Calu3 (cell line): ENCODE measurements around the gene GTF2IRD1. TPM values are rescaled to one million over a fixed set of nuclear protein-coding genes. Genes with fewer than 3 reads are reported as not detected.
"Not testable (repeated sequence)": the region's sequence is repeated elsewhere in the genome, so short reads cannot be mapped to it uniquely, and the experiment has no call there.

Experiments
- BruUV-seq: library from RNA; stranded (reverse); fragments of 400-500 nt; replicated peaks from 2 replicates; lab custom pipeline; 2021; lab: Mats Ljungman, UMichigan
- CTCF ChIA-PET: fragments of 300-600 bp; sonication (Branson Sonifier 250); formaldehyde crosslinking; loops from one replicate; lab custom pipeline; 2022; ENCODE audit warnings: antibody characterized with exemption; lab: Charles Lee
- DNase-seq: peaks from one replicate; pipeline ENCODE4 v3.0.0; 2022
- H3K27ac Mint-ChIP-seq: one replicate; pipeline ENCODE4 v1.8.0; 2022; ENCODE audit warnings: mixed read lengths; ENCODE audit not compliant: unreplicated experiment
- H3K27me3 Mint-ChIP-seq: one replicate; pipeline ENCODE4 v1.8.0; 2022; ENCODE audit warnings: mixed read lengths; ENCODE audit not compliant: unreplicated experiment
- H3K36me3 Mint-ChIP-seq: one replicate; pipeline ENCODE4 v1.8.0; 2022; ENCODE audit warnings: mild to moderate bottlenecking, moderate library complexity, mixed read lengths; ENCODE audit not compliant: insufficient read depth, unreplicated experiment
- H3K4me1 Mint-ChIP-seq: one replicate; pipeline ENCODE4 v1.8.0; 2022; ENCODE audit warnings: mild to moderate bottlenecking, low read depth, mixed read lengths; ENCODE audit not compliant: unreplicated experiment
- H3K4me3 Mint-ChIP-seq: one replicate; pipeline ENCODE4 v1.8.0; 2022; ENCODE audit warnings: mild to moderate bottlenecking, low read depth, moderate library complexity, mixed read lengths; ENCODE audit not compliant: unreplicated experiment
- H3K9me3 Mint-ChIP-seq: one replicate; pipeline ENCODE4 v1.8.0; 2022; ENCODE audit warnings: low read depth, mixed read lengths; ENCODE audit not compliant: unreplicated experiment
- CTCF ChIP-seq: fragments of 200-600 bp; IDR thresholded peaks from one replicate; pipeline ENCODE4 v1.8.0; 2022; ENCODE audit warnings: antibody characterized with exemption; ENCODE audit not compliant: unreplicated experiment
- intact Hi-C: fragments of 100-400 bp; cut with micrococcal nuclease; formaldehyde crosslinking; loops from one replicate; pipeline ENCODE4 v1.10.0; 2022; ENCODE audit not compliant: unreplicated experiment
- total RNA-seq: library from RNA; stranded (reverse); gene quantifications from 2 replicates; pipeline ENCODE4 v1.2.3, GENCODE V29; 2022

GTF2IRD1 gene
- total RNA-seq, 1 experiment from 2014 or later, result 29.2 TPM

DNA sequence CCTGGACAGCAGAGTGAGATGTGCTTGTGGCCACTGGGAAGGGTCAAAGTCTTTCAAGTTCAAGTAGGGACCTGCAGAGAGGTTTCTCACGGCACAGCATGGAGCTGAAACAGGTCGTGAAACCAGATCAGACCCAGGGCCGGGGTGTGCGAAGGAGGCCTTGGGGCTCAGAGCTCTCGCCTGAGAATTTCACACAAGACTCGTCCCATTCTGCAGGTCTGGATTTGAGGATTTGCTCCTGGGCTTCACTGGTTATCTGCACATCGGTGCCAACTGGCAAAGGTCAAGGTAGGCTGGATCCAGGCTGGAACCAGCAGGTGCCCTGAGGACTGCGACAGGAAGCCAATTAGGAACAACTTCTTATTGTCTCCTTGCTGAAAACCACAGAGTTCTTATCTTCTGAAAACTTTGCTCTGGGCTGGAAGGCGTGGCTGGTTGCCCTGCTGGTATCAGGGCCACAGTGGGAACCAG lies 179.8 kb downstream of the GTF2IRD1 start:
- Mint-ChIP-seq H3K27me3 (no peaks in the 10 kb centered on the region), H3K4me3 (no peak overlapping the region), H3K4me1 (no peaks in the 10 kb centered on the region), H3K27ac (no peak overlapping the region), H3K36me3 (peaks cover 10% of the 10 kb centered on the region), H3K9me3 (no peaks in the 10 kb centered on the region)
- CTCF ChIA-PET, result interaction anchor here (0.7 kb wide), 1 partner anchor 46 kb away, joined by 3 read pairs; no protein-coding TSS in a partner anchor
- peak; percentile 18 for DNase-seq
- BruUV-seq, result no TSS peak
- no peak for TF ChIP-seq CTCF
- intact Hi-C loops, result no loop called here

DNA sequence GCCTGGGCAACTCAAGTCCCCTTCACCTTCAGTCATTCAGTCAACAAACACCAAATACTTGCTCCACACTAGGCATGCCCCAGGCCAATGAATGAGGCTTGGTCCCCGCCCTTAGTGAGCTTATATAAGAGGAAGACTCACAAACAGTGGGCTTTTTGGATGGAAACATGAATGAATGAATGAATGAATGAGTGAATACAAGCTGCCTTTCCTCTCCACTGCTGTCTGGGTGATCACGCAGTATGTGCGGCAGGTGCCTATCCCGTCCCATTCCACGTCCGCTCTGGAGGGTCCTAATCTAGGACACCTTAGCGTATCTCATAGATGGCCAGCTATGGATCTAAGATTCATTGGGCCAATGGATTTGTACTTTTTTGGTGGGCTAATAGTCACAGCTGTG lies 184.0 kb downstream of the GTF2IRD1 start:
- H3K9me3 Mint-ChIP-seq, result no peaks in the 10 kb centered on the region
- H3K4me3 Mint-ChIP-seq, result no peak overlapping the region
- no peak for TF ChIP-seq CTCF
- BruUV-seq, result no TSS peak
- CTCF ChIA-PET, result no interaction called here
- H3K4me1 Mint-ChIP-seq, result no peaks in the 10 kb centered on the region
- intact Hi-C loops, result no loop called here
- H3K27me3 Mint-ChIP-seq, result no peaks in the 10 kb centered on the region
- no peak for DNase-seq
- H3K27ac Mint-ChIP-seq, result no peak overlapping the region
- peaks cover 10% of the 10 kb centered on the region for H3K36me3 Mint-ChIP-seq

DNA sequence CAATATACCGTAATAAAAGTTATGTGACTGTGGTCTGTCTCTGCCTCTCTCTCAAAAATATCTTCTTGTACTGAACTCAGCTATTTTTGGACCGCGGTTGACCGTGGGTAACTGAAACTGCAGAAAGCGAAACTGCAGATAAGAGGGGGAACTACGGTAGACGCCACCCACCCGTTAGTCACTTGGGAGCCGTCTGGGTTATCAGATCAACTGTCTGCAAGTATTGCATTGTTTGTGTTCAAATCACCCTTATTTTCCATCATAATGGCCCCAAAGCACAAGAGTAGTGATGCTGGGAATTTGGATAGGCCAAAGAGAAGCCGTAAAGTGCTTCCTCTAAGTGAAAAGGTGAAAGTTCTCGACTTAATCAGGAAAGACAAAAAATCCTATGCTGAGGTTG lies 196.3 kb downstream of the GTF2IRD1 start:
- Mint-ChIP-seq H3K4me3 (peak overlapping the region; percentile 37), H3K4me1 (peaks cover 12% of the 10 kb centered on the region)
- H3K9me3 Mint-ChIP-seq, intact Hi-C loops, H3K27me3 Mint-ChIP-seq, H3K27ac Mint-ChIP-seq, H3K36me3 Mint-ChIP-seq, BruUV-seq: not testable (repeated sequence)
- peak; percentile 31 for DNase-seq
- CTCF ChIA-PET, result interaction anchor here (0.8 kb wide), 1 partner anchor 75 kb away, joined by 3 read pairs; no protein-coding TSS in a partner anchor

DNA sequence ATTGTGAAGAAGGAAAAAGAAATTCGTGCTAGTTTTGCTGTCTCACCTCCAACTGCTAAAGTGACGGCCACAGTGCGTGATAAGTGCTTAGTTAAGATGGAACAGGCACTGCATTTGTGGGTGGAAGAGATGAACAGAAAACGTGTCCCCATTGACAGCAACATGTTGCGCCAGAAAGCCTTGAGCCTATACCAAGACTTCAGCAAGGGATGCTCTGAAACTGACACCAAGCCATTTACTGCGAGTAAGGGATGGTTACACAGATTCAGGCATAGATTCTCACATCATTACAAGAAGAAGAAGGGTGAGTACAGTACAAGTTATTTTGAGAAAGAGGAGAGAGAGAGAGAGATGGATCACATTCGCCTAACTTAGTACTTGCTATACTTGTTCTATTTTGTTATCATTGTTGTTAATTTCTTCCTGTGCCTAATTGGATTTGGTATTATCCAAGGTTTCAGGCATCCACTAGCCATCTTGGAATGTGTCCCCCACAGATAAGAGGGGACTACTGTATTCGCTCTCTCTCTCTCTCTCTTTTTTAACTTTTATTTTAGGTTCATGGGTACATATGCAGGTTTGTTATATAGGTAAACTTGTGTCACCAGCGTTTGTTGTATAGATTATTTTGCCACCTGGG lies 196.9 kb downstream of the GTF2IRD1 start:
- intact Hi-C loops, H3K27ac Mint-ChIP-seq, CTCF ChIA-PET, DNase-seq, H3K27me3 Mint-ChIP-seq, H3K36me3 Mint-ChIP-seq, H3K9me3 Mint-ChIP-seq: not testable (repeated sequence)
- Mint-ChIP-seq H3K4me3 (peak overlapping the region; percentile 37), H3K4me1 (peaks cover 15% of the 10 kb centered on the region)
- BruUV-seq, result TSS peak; percentile 98

DNA sequence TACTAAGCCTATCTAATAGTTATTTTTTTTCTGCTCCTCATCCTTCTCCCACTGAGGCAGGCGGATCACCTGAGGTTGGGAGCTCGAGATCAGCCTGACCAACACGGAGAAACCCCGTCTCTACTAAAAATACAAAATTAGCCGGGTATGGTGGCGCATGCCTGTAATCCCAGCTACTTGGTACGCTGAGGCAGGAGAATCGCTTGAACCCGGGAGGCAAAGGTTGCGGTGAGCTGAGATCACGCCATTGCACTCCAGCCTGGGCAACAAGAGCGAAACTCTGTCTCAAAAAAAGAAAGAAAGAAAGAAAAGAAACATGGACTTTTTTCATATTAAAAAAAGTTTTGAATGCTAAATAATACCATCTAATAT lies 197.4 kb downstream of the GTF2IRD1 start:
- CTCF ChIA-PET, H3K27ac Mint-ChIP-seq: not testable (repeated sequence)

More for the DNA sequence above, 197.4 kb downstream of the GTF2IRD1 start:
- H3K27me3 Mint-ChIP-seq, DNase-seq, H3K9me3 Mint-ChIP-seq, BruUV-seq, intact Hi-C loops, H3K36me3 Mint-ChIP-seq: not testable (repeated sequence)
- Mint-ChIP-seq H3K4me3 (peak overlapping the region; percentile 37), H3K4me1 (peaks cover 20% of the 10 kb centered on the region)

Other genes starting within 250 kb of the GTF2IRD1 start
- 0.90 and 0.95 TPM in 2 replicates for gene LAT2, start 243.9 kb upstream of the GTF2IRD1 start, total RNA-seq
- gene RFC2, start 199.5 kb upstream of the GTF2IRD1 start, total RNA-seq, result 32.5 and 38.6 TPM in 2 replicates
- gene CLIP2, start 164.5 kb upstream of the GTF2IRD1 start, total RNA-seq, result 22.4 and 22.9 TPM in 2 replicates
- gene GTF2I, start 203.8 kb downstream of the GTF2IRD1 start, total RNA-seq, result 175 and 177 TPM in 2 replicates